ENCODE data around the gene BATF2. TPM values are rescaled to one million over a fixed set of nuclear protein-coding genes. Genes with fewer than 3 reads are reported as not detected.

The BATF2 gene
- total and polyA plus RNA-seq, 2 donors (not counting 3 experiments of a cell fraction or from before 2014, with no cell fraction given) = 0.75 TPM

GRCh38 chr11:64970731-64971151, 26.0 kb downstream of the BATF2 start:
- Histone ChIP-seq H3K4me2 (ENCODE audit: insufficient read depth, low read length) (no peak overlapping the region), H3K27me3 (ENCODE audit: control insufficient read depth in 2 of 2, insufficient read depth in 2 of 2, low read length in 2 of 2) (no peaks in the 10 kb centered on the region), H3K4me1 (ENCODE audit: control insufficient read depth, extremely low read depth, insufficient read depth, low read length) (peaks cover 15% of the 10 kb centered on the region), H3K27ac (ENCODE audit: insufficient read depth, low read depth, low read length) (no peak overlapping the region), H3K9me3 (replicated peaks; ENCODE audit: control insufficient read depth, insufficient read depth, low read length) (no peaks in the 10 kb centered on the region), H4K20me1 (replicated peaks; ENCODE audit: control insufficient read depth, extremely low read depth, insufficient read depth, low read length) (no peaks in the 10 kb centered on the region), H3K79me2 (ENCODE audit: control insufficient read depth, insufficient read depth, low read length) (no peaks in the 10 kb centered on the region), H3K36me3 (ENCODE audit: control insufficient read depth in 2 of 2, extremely low read depth in 1 of 2, insufficient read depth in 2 of 2, low read length in 2 of 2) (no peaks in the 10 kb centered on the region), H2AFZ (ENCODE audit: low read depth, low read length) (no peak overlapping the region), H3K9ac (replicated peaks; ENCODE audit: extremely low read depth, insufficient read depth, low read length) (no peak overlapping the region), H3K4me3 (replicated peaks in 1 of 3; ENCODE audit: insufficient read depth in 1 of 3, low read depth in 1 of 3, low read length in 3 of 3) (no peak overlapping the region), H3K9me1 (replicated peaks; ENCODE audit: control insufficient read depth, extremely low read depth, insufficient read depth, low read length) (no peaks in the 10 kb centered on the region)
- intact Hi-C loops (cut with micrococcal nuclease) (loop anchor here (5.0 kb wide), 1 partner anchor 53 kb away; the partner anchor contains the start of gene ATG2A), dilution Hi-C loops (cut with MboI; ENCODE audit: extremely low pct_ligation_motif_present, low sequenced_read_pairs) (no loop called here)
- DNase-seq (ENCODE audit: low read depth, low spot score) (peak; percentile 48), FAIRE-seq (no peak)
- ChIA-PET POLR2A (no interaction called here), CTCF (no interaction called here)
- no TSS peak for BruUV-seq (replicated peaks)
- TF ChIP-seq MYC (IDR thresholded peaks at IDR 0.05; ENCODE audit: low read depth, low read length) (no peak), JUN (IDR thresholded peaks at IDR 0.05; ENCODE audit: borderline replicate concordance, insufficient read depth, insufficient read length, low read depth) (peak; percentile 20), POLR2A (IDR thresholded peaks at IDR 0.05; ENCODE audit: low read depth, low read length) (no peak)

- H3K4me2 ChIP-seq (ENCODE audit: insufficient read depth, low read length) = no peak overlapping the region
- no peaks in the 10 kb centered on the region for H3K9me1 ChIP-seq (replicated peaks; ENCODE audit: control insufficient read depth, extremely low read depth, insufficient read depth, low read length)
- dilution Hi-C loops (cut with MboI; ENCODE audit: extremely low pct_ligation_motif_present, low sequenced_read_pairs) (no loop called here), intact Hi-C loops (cut with micrococcal nuclease) (no loop called here)
- TF ChIP-seq EZH2 (IDR thresholded peaks at IDR 0.05; ENCODE audit: borderline replicate concordance, low read depth, low read length, severe bottlenecking) = no peak
- peak; percentile 37 for TF ChIP-seq FOS (IDR thresholded peaks at IDR 0.05; ENCODE audit: borderline replicate concordance, insufficient read depth, low read length)
- peak; percentile 70 for TF ChIP-seq JUN (IDR thresholded peaks at IDR 0.05; ENCODE audit: borderline replicate concordance, insufficient read depth, insufficient read length, low read depth)
- no peaks in the 10 kb centered on the region for H3K36me3 ChIP-seq (ENCODE audit: control insufficient read depth in 2 of 2, extremely low read depth in 1 of 2, insufficient read depth in 2 of 2, low read length in 2 of 2)
- H3K4me3 ChIP-seq (replicated peaks in 1 of 3; ENCODE audit: insufficient read depth in 1 of 3, low read depth in 1 of 3, low read length in 3 of 3) = no peak overlapping the region
- peak; percentile 31 for DNase-seq (ENCODE audit: low read depth, low spot score)
- H3K9me3 ChIP-seq (replicated peaks; ENCODE audit: control insufficient read depth, insufficient read depth, low read length) = no peaks in the 10 kb centered on the region
- H2AFZ ChIP-seq (ENCODE audit: low read depth, low read length) = no peak overlapping the region
- CTCF ChIA-PET = no interaction called here
- no peaks in the 10 kb centered on the region for H3K79me2 ChIP-seq (ENCODE audit: control insufficient read depth, insufficient read depth, low read length)
- H3K4me1 ChIP-seq (ENCODE audit: control insufficient read depth, extremely low read depth, insufficient read depth, low read length) = peaks cover 15% of the 10 kb centered on the region
- no peak overlapping the region for H3K27ac ChIP-seq (ENCODE audit: insufficient read depth, low read depth, low read length)
- no TSS peak for BruUV-seq (replicated peaks)
- no peaks in the 10 kb centered on the region for H3K27me3 ChIP-seq (ENCODE audit: control insufficient read depth in 2 of 2, insufficient read depth in 2 of 2, low read length in 2 of 2)
- H3K9ac ChIP-seq (replicated peaks; ENCODE audit: extremely low read depth, insufficient read depth, low read length) = no peak overlapping the region
- POLR2A ChIA-PET = no interaction called here
- H4K20me1 ChIP-seq (replicated peaks; ENCODE audit: control insufficient read depth, extremely low read depth, insufficient read depth, low read length) = no peaks in the 10 kb centered on the region
- no peak for FAIRE-seq
These were observed 27.6 kb downstream of the BATF2 start for GRCh38 chr11:64969209-64969608.
